DMS79 (cell line): Measurements from ENCODE around the gene MTA3.
"Not testable (repeated sequence)": the region's sequence is repeated elsewhere in the genome, so short reads cannot be mapped to it uniquely, and the experiment has no call there.

Experiments
- DNase-seq: peaks from one replicate; lab custom pipeline; 2025; lab: John Stamatoyannopoulos, UW

MTA3 gene

DNA sequence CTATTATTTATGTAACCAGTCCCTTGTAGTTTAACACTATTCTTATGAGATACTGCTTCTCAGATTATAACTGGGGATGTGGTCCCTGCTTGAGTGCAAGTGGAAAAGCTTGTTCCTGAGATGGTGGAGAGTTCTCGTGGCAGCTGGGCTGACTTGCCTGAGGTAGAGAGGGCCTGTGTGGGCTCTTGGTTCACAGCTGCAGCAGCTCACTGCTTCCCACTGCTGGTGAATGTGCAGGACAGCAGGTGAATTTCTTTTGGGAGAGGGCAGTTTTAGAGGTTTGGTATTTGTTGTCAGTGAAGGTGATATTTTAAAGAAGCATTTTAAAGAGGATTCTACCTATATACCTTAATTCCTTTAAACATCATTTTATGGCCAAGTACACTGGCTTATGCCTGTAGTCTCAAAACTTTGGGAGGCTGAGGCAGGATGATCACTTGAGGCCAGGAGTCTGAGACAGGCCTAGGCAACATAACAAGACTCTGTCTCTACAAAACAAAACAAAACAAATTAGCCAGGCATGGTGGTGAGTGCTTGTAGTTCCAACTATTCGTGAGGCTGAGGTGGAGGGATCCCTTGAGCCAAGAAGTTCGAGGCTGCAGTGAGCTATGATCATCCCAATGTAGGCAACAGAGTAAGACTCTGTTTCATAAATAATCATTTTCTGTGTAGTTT is 94.8 kb downstream of the MTA3 start:
- peak; percentile 36 for DNase-seq

- no peak for DNase-seq
These were observed 95.4 kb downstream of the MTA3 start for GRCh38 chr2:42663828-42664227.

DNA sequence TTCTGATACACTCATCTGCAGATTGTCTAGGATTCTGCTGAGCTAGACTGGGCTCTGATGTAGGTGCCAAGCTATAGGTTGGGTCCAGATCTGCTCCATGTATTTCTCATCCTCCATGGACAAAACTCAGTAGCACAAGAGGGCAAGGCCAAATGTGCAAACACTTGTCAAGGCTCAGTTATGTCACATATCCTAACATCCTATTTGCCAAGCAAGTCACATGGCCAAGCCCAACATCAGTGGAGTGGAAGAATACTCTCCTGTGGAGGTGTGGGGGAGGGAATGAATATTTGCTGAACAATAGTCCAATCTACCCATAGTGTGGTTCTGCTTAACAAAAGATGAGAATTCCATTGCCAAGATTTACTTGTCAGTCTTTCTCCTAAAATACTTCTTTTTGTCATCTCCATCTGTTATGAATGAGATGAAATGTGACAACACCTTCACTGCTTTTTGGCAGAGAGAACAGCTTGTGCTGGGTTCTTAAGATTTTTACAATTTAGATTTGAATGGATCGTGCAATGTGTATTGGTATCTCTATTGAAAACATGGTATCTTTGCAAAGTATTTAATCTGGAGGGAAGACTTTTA is 105.7 kb downstream of the MTA3 start:
- no peak for DNase-seq

- DNase-seq, result no peak
These were observed 107.4 kb downstream of the MTA3 start for GRCh38 chr2:42675815-42676214.

DNA sequence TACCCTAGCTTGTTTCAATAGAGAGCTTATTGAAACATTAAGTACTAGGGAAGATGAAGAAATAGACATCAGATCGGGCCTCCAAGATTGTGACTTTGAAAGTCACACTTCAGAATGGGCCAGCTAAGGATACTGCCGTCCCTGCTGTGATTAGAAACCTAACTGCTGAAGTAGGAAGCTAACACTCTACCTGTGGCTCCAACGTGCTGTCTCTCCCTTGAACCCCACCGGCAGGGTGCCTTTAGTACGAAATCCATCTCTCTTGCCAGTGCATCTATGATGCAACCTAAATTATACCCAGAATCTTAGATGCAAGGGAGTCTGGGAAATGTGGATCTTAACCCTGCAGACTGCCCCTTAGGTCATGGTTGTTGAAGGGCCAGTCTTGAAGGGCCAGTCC is 116.9 kb downstream of the MTA3 start:
- no peak for DNase-seq

GRCh38 chr2:42693013-42693615 is 124.7 kb downstream of the MTA3 start:
- no peak for DNase-seq

GRCh38 chr2:42693688-42694479 is 125.5 kb downstream of the MTA3 start:
- DNase-seq, result no peak

- DNase-seq, result no peak
These were observed 128.6 kb downstream of the MTA3 start for GRCh38 chr2:42696987-42697386.

- DNase-seq, result no peak
These were observed 130.5 kb downstream of the MTA3 start for GRCh38 chr2:42698940-42699339.

DNA sequence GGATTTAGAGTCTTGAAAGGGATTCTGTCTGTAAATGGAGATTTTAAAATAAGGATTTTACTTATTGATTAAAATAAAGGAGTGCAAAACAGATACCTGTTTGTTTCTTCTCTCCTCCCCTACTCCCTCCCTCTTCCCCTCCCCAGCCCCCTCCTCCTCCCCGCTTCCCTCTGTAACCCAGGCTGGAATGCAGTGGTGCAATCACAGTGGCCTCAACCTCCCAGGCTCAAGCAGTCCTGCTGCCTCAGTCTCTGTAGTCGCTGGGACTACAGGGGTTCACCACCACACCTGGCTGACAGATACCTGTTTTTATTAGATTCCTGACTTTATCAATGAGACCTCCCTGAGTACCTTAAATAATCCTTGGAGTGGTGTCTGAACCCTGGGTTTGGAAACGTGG is 138.4 kb downstream of the MTA3 start:
- no peak for DNase-seq

- DNase-seq, result no peak
These were observed 139.7 kb downstream of the MTA3 start for GRCh38 chr2:42708179-42708578.

- no peak for DNase-seq
These were observed 143.5 kb downstream of the MTA3 start for GRCh38 chr2:42711896-42712295.

GRCh38 chr2:42712934-42713333 is 144.5 kb downstream of the MTA3 start:
- no peak for DNase-seq

DNA sequence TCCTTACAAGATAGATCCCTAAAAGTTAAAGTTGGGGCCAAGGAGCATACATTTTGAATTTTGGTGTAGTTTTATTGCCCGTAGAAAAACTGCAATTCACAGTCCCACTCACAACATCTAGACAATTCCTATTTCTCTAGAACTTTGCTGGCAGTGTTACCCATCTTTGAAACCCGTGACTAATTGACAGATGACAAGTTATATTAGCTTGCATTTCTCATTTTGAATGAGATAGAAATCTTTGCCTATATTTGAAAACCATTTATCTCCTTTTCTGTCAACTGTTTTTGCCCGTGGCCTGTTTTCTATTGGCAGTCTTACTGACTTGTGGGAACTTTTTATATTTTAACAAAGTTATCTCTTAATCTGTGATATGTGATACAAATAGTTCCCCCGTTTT is 145.5 kb downstream of the MTA3 start:
- no peak for DNase-seq

GRCh38 chr2:42714686-42715085 is 146.3 kb downstream of the MTA3 start:
- DNase-seq, result no peak

DNA sequence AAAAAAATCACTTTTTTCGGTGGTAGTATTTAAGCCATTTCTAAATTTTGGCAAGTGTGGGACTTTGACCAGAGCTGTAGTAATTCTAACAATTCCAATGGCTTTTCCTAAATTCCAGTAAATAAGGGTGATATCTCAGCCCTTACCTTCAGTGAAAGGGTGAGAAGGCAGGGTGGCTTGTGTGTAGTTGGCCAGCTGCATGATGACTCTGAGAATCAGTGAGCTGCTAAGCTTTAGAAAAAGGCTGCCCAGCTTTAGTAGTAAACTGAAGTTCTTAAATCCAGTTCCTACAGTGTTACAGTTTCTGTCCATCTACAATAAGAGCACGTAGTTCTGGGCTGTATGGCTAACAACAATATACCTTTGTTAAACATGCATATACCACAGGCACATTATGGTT is 153.5 kb downstream of the MTA3 start:
- DNase-seq, result no peak

- peak; percentile 90 for DNase-seq
These were observed 154.1 kb downstream of the MTA3 start for GRCh38 chr2:42722320-42723190.

DNA sequence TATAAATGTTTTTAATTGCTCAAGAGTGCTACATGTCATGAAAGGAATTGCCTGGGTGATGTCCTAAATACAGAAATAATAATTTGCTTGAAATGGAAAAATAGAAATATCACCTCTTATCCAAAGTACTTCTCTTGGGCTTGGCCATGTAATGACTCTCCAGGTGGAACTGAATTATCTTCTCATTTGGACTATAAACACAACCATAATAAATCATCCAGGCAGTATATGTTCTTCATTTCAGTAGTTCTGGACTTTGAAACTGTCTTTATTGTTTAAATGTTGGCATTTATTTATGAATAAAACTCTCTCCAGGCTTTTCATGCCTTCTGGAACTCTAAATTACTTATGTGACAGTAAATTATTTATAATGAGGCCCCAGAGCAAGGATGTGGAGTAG is 155.0 kb downstream of the MTA3 start:
- no peak for DNase-seq

DNA sequence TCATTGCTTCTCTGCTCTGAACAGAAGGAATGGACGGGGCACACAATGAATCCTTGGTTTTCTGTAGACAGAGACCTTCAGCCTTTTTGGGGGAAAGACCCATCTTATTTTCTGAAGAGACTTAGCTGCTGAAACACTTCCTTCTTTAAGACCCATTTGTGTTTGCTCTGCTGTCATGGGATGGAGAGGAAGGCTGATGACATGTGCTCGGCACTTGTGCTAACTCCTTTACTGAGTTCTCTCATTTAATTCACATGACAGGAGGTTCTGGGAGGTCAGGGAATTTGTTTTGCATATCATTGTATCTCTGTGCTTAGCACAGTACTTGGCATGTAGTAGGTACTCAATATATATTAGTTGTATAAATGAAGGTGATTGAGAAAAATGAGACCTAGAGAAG is 156.5 kb downstream of the MTA3 start:
- no peak for DNase-seq

GRCh38 chr2:42725657-42726056 is 157.2 kb downstream of the MTA3 start:
- DNase-seq, result no peak

- DNase-seq, result no peak
These were observed 158.2 kb downstream of the MTA3 start for GRCh38 chr2:42726680-42727079.

GRCh38 chr2:42731316-42731715 is 162.9 kb downstream of the MTA3 start:
- DNase-seq, result not testable (repeated sequence)
